Small intestine (tissue), 16 donors: Measurements from ENCODE around the gene FBLN1. TPM values are rescaled to one million over a fixed set of nuclear protein-coding genes. Genes with fewer than 3 reads are reported as not detected.

Source experiments
- DNase-seq, 2 donors: peaks; one replicate each; pipeline versions ENCODE4 v3.0.0 to v3.0.0-alpha.2; 2013
- FAIRE-seq: peaks from 2 replicates; lab custom pipeline; 2012; peaks lifted over from hg19 to GRCh38; lab: Jason Lieb, UNC
- H3K27ac ChIP-seq, 3 donors: one replicate each; pipeline ENCODE4 v1.5.1; 2013; ENCODE audit warnings: low read length in 2 of 3, mild to moderate bottlenecking in 2 of 3, control low read depth in 1 of 3, inconsistent platforms in 1 of 3, low read depth in 1 of 3, moderate library complexity in 1 of 3
- H3K27me3 ChIP-seq, 3 donors: one replicate each; pipeline ENCODE4 v1.6.1; 2013; ENCODE audit warnings: low read length in 3 of 3, inconsistent platforms in 1 of 3; ENCODE audit not compliant: control insufficient read depth in 3 of 3, insufficient read depth in 3 of 3
- H3K36me3 ChIP-seq, 3 donors: one replicate each; pipeline ENCODE4 v1.6.1; 2013; ENCODE audit warnings: low read length in 3 of 3, inconsistent platforms in 1 of 3, low read depth in 1 of 3, mild to moderate bottlenecking in 1 of 3, moderate library complexity in 1 of 3; ENCODE audit not compliant: control insufficient read depth in 3 of 3, insufficient read depth in 2 of 3
- H3K4me1 ChIP-seq, 3 donors: one replicate each; pipeline ENCODE4 v1.6.1; 2013; ENCODE audit warnings: low read length in 2 of 3, inconsistent platforms in 1 of 3, low read depth in 1 of 3, mild to moderate bottlenecking in 1 of 3, moderate library complexity in 1 of 3; ENCODE audit not compliant: control insufficient read depth in 3 of 3, insufficient read depth in 2 of 3
- H3K4me3 ChIP-seq, 3 donors: one replicate each; pipeline ENCODE4 v1.5.1; 2013; ENCODE audit warnings: low read length in 3 of 3, control low read depth in 1 of 3, inconsistent platforms in 1 of 3, low read depth in 1 of 3, mild to moderate bottlenecking in 1 of 3, moderate library complexity in 1 of 3
- H3K9me3 ChIP-seq, 2 donors: one replicate each; pipeline ENCODE4 v1.6.1; 2013; ENCODE audit warnings: low read depth in 1 of 2, low read length in 1 of 2; ENCODE audit not compliant: control insufficient read depth in 2 of 2, insufficient read depth in 1 of 2
- WGBS, 3 donors: extraction: QIAGEN DNeasy Blood & Tissue Kit; methylation state at CpG; one replicate each; pipeline ENCODE4 v1.1.7; 2013; 5-methylcytosine and 5-hydroxymethylcytosine counted together
- long read RNA-seq, 10 donors: transcript quantifications; one replicate each; lab custom pipeline, GENCODE V29; 2026
- polyA plus RNA-seq, 4 donors: library from polyadenylated mRNA; stranded (reverse) in 3 of 4; unstranded in 1 of 4; fragments of 200-250 nt in 3 of 4; fragments of 120-200 nt in 1 of 4; gene quantifications; one replicate each; pipeline versions ENCODE4 v1.2.1 to v1.2.3, GENCODE V29; 2013
- donor health status: healthy with polysubstance abuse.
- donor health status: control.
- donor health status: control.
- donor health status: Bipolar disorder and iron deficiency.
- donor health status: healthy.

Gene FBLN1, protein sequence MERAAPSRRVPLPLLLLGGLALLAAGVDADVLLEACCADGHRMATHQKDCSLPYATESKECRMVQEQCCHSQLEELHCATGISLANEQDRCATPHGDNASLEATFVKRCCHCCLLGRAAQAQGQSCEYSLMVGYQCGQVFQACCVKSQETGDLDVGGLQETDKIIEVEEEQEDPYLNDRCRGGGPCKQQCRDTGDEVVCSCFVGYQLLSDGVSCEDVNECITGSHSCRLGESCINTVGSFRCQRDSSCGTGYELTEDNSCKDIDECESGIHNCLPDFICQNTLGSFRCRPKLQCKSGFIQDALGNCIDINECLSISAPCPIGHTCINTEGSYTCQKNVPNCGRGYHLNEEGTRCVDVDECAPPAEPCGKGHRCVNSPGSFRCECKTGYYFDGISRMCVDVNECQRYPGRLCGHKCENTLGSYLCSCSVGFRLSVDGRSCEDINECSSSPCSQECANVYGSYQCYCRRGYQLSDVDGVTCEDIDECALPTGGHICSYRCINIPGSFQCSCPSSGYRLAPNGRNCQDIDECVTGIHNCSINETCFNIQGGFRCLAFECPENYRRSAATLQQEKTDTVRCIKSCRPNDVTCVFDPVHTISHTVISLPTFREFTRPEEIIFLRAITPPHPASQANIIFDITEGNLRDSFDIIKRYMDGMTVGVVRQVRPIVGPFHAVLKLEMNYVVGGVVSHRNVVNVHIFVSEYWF
- 100 to 1,000 TPM in 2 of 4 donors, 1 to 10 TPM in 1, under 1 TPM in 1; 0.89 to 144 (median 55.0) TPM for polyA plus RNA-seq
- long read RNA-seq, donor 1, transcript FBLN1-202 (17 exons, 2,896 nt): minor isoform, 6 of 37 reads
- long read RNA-seq, donor 1, transcript FBLN1-201 (15 exons, 2,251 nt): major isoform, 31 of 37 reads
- long read RNA-seq, donor 1, partial matches to known transcripts: 0 of 37 reads
- long read RNA-seq, donor 1, other reads (novel, unspliced or antisense): 0 of 37 reads
- long read RNA-seq, donor 2, partial matches to known transcripts: 0 of 6 reads
- long read RNA-seq, donor 2, other reads (novel, unspliced or antisense): 0 of 6 reads
- long read RNA-seq, donor 3, transcript FBLN1-201 (15 exons, 2,251 nt): major isoform, 9 of 10 reads
- long read RNA-seq, donor 3, partial matches to known transcripts: 0 of 10 reads
- long read RNA-seq, donor 3, other reads (novel, unspliced or antisense): 0 of 10 reads
- long read RNA-seq, donor 4, partial matches to known transcripts: 0 of 2 reads
- long read RNA-seq, donor 4, other reads (novel, unspliced or antisense): 0 of 2 reads
- long read RNA-seq, donor 5, partial matches to known transcripts: 18 of 18 reads
- long read RNA-seq, donor 5, other reads (novel, unspliced or antisense): 0 of 18 reads
- long read RNA-seq, donor 6, transcript FBLN1-201 (15 exons, 2,251 nt): major isoform, 9 of 22 reads
- long read RNA-seq, donor 6, partial matches to known transcripts: 9 of 22 reads
- long read RNA-seq, donor 6, other reads (novel, unspliced or antisense): 0 of 22 reads
- long read RNA-seq, donor 7, transcript FBLN1-201 (15 exons, 2,251 nt): major isoform, 29 of 138 reads
- long read RNA-seq, donor 7, transcript FBLN1-202 (17 exons, 2,896 nt): minor isoform, 12 of 138 reads
- long read RNA-seq, donor 7, partial matches to known transcripts: 97 of 138 reads
- long read RNA-seq, donor 7, other reads (novel, unspliced or antisense): 0 of 138 reads
- long read RNA-seq, donor 8, partial matches to known transcripts: 22 of 28 reads
- long read RNA-seq, donor 8, other reads (novel, unspliced or antisense): 0 of 28 reads
- long read RNA-seq, donor 9, partial matches to known transcripts: 0 of 3 reads
- long read RNA-seq, donor 9, other reads (novel, unspliced or antisense): 0 of 3 reads
- long read RNA-seq, donor 10, transcript FBLN1-201 (15 exons, 2,251 nt): major isoform, 24 of 38 reads
- long read RNA-seq, donor 10, transcript FBLN1-202 (17 exons, 2,896 nt): minor isoform, 14 of 38 reads
- long read RNA-seq, donor 10, partial matches to known transcripts: 0 of 38 reads
- long read RNA-seq, donor 10, other reads (novel, unspliced or antisense): 0 of 38 reads

DNA sequence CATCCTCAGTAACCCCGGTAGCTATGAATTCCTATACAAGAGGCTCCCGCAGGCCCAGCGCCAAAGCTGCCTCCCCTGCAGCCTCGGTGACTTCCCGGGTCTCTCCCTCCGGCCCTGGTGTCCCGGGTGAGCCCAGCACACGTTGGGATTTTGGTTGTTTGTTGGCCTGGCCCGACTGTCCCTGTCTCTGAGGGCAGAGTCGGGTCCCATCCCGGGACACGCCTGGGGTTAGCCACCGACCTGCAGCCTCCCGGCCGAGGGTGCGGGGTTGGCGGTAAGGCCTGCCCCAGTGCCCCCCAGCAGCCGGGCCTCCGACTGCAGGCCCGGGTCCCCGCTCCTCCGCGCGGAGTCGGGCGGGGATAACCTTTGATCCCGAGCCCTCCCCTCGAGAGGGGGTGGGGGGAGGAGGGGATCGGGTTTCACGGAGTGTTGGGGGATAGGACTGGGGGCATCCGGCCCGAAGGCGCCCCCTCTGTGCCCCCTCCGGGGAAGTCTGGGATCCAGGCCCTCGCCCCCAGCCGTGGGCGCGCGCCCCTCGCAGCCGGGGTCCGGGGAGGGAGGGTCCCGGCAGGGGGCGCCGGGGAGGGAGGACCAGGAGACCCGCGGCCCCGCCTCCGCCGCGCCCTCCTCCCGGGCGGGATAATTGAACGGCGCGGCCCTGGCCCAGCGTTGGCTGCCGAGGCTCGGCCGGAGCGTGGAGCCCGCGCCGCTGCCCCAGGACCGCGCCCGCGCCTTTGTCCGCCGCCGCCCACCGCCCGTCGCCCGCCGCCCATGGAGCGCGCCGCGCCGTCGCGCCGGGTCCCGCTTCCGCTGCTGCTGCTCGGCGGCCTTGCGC lies at the start of gene FBLN1:
Gene FBLN1, plus strand, starts transcription at position 669 of the 835 bp plus-strand sequence. Its CDS starts 103 bp downstream, at position 772.
- peak within 1 kb of the TSS in 2 of 3 donors; percentile 59 for H3K27ac ChIP-seq
- DNase-seq (peak in 1 of 2 donors; percentile 88), FAIRE-seq (no peak)
- H3K36me3 ChIP-seq: peaks cover 0 to 7% (median 0%) of the 10 kb centered on the region in 3 donors
- H3K4me3 ChIP-seq: peak within 1 kb of the TSS; percentile 36 to 56 (median 42)
- 2 to 5% (median 4%) methylated on average over 45 to 89 of the region's 89 CpGs for WGBS, 3 donors
- no peaks in the 10 kb centered on the region for H3K9me3 ChIP-seq
- peaks cover 0 to 32% (median 0%) of the 10 kb centered on the region in 3 donors for H3K4me1 ChIP-seq
- peaks cover 0 to 10% (median 2%) of the 10 kb centered on the region in 3 donors for H3K27me3 ChIP-seq

DNA sequence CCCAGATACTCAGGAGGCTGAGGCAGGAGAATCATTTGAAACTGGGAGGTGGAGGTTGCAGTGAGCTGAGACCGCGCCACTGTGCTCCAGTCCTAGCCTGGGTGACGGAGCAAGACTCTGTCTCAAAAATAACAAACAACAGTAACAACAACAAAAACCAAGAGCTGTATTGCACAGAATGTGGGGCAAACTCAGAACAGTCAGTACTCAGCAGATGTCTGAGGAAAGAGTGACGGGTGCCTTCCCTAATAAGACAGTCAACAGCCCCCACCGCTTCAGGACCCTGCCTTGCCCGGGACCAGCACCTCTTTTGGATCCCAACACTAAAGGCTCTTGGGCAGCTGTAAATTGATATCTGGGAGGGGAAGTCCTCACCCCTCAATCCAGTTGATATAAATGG lies 48.9 kb upstream of the FBLN1 start:
- Histone ChIP-seq H3K36me3 (no peaks in the 10 kb centered on the region), H3K9me3 (no peaks in the 10 kb centered on the region), H3K27ac (no peak overlapping the region), H3K4me3 (no peak overlapping the region), H3K27me3 (no peaks in the 10 kb centered on the region), H3K4me1 (no peaks in the 10 kb centered on the region)
- FAIRE-seq (no peak), DNase-seq (no peak)
- WGBS, 3 donors: 88 to 96% (median 90%) methylated on average over 6 of the region's 6 CpGs

DNA sequence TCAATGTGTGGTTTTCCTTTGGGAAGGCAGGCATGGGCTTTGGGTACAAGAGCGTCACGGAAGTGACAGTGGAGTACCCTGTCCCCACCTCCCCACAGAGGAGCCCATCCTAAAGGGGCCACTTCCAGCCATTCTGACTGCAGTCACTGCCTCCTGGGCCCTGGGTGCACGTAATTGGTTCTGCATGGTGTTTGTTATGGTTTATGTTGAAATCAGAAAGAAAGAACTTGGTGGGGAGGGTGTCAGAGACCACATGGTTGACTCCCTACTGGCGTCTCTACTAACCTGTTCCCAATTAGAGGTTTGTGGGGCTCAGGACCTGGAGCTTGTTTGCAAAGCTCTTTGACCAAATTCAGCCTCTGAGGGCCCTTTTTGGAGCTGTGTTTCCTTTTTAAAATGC lies 48.4 kb upstream of the FBLN1 start:
- no peaks in the 10 kb centered on the region for H3K27me3 ChIP-seq
- WGBS, 3 donors: 66 to 79% (median 71%) methylated on average over 4 of the region's 4 CpGs
- no peaks in the 10 kb centered on the region for H3K9me3 ChIP-seq
- no peak for DNase-seq
- H3K4me1 ChIP-seq: no peaks in the 10 kb centered on the region
- no peak overlapping the region for H3K4me3 ChIP-seq
- no peaks in the 10 kb centered on the region for H3K36me3 ChIP-seq
- no peak for FAIRE-seq
- H3K27ac ChIP-seq: no peak overlapping the region

DNA sequence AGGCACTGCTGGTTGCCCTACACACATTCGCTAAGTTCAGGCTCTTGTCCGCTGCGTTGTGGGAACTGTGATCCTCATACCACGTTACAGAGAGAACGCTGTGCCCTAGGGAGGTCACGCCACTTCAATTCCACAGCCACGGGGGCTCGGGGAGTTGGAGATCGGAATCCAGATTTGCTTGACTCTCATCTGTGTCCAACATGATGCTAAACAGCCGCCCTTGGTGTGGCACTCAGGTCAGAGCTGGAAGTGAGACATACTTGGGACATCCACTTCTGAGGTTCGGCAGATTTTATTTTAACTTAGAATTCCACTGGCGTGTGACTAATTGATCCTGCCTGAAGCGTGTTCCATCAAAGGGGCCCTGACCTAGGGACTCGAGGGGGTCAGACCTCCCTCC lies 47.5 kb upstream of the FBLN1 start:
- DNase-seq (no peak), FAIRE-seq (no peak)
- Histone ChIP-seq H3K36me3 (no peaks in the 10 kb centered on the region), H3K4me1 (no peaks in the 10 kb centered on the region), H3K27me3 (no peaks in the 10 kb centered on the region), H3K27ac (no peak overlapping the region), H3K4me3 (no peak overlapping the region), H3K9me3 (no peaks in the 10 kb centered on the region)
- WGBS, 3 donors: 81 to 84% (median 83%) methylated on average over 14 of the region's 14 CpGs

DNA sequence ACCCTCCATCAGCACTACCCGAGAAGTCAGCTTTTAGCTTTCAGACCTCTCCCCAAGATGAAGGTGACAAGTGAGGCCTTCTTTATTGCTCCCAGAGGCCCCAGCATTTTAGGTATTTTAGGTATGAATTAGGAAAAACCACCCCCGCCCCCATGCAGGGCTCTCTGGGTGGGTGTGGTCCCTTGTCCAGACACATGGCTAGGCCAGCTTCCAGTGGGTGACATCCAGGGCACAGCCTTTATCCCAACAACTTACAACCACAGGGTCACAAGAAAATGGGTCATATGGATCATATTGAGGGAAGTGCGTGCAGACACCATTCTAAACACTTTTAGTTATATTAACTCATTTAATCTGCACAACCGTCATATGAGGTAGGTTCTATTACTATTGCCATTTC lies 47.1 kb upstream of the FBLN1 start:
- FAIRE-seq (no peak), DNase-seq (no peak)
- 79 to 91% (median 83%) methylated on average over 4 of the region's 4 CpGs for WGBS, 3 donors
- H3K4me3 ChIP-seq: no peak overlapping the region
- no peak overlapping the region for H3K27ac ChIP-seq
- no peaks in the 10 kb centered on the region for H3K27me3 ChIP-seq
- no peaks in the 10 kb centered on the region for H3K9me3 ChIP-seq
- H3K36me3 ChIP-seq: no peaks in the 10 kb centered on the region
- H3K4me1 ChIP-seq: no peaks in the 10 kb centered on the region

DNA sequence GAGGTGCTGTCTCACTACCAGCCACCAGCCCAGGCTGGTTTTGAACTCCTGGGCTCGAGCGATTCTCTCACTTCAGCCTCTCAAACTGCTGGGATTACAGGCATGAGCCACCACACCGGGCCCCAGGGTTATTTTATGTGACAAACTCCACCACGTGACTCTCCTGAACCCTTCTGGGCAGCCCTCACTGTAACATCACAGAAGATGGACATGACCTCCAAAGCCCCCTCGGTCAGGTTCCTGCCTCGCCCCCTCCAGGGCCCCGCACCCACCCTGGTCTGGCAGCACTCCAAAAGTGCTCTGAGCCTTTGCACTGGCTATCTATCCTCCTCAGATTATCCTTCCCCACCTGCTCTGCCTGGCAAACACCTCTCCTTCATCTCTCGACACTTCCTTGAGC lies 45.9 kb upstream of the FBLN1 start:
- no peaks in the 10 kb centered on the region for H3K9me3 ChIP-seq
- no peaks in the 10 kb centered on the region for H3K4me1 ChIP-seq
- H3K36me3 ChIP-seq: no peaks in the 10 kb centered on the region
- no peak for DNase-seq
- no peak for FAIRE-seq
- no peak overlapping the region for H3K4me3 ChIP-seq
- H3K27ac ChIP-seq: no peak overlapping the region
- WGBS, 3 donors: 54 to 79% (median 56%) methylated on average over 8 of the region's 8 CpGs
- H3K27me3 ChIP-seq: no peaks in the 10 kb centered on the region
